Natural killer cell treated with Interleukin-12 subunit alpha and Interleukin-12 subunit beta and Interleukin-15 and Interleukin-18, amount 100 ng/mL, for 72 hours (primary cell): ENCODE results near the gene PTPRG. TPM values are rescaled to one million over a fixed set of nuclear protein-coding genes. Genes with fewer than 3 reads are reported as not detected.
"Not testable (repeated sequence)": the region's sequence is repeated elsewhere in the genome, so short reads cannot be mapped to it uniquely, and the experiment has no call there.

ENCODE experiments used
- ATAC-seq, 2 donors: fragments of 150-1000 bp; cut with Tn5 transposase in 1 of 2; sonication (Bioruptor Pico), chemical (Tn5 transposase) in 1 of 2; 2 replicates each; pipeline ENCODE4 v1.10.0; 2021
- DNase-seq: peaks from one replicate; pipeline ENCODE4 v3.0.0; 2022; ENCODE audit warnings: low spot score
- H3K27ac Mint-ChIP-seq, 2 donors: 1 replicate in 1 of 2; 2 replicates in 1 of 2; pipeline ENCODE4 v1.8.0; 2022; ENCODE audit warnings: mixed read lengths in 2 of 2, mild to moderate bottlenecking in 1 of 2, moderate library complexity in 1 of 2
- H3K27me3 Mint-ChIP-seq, 2 donors: 1 replicate in 1 of 2; 2 replicates in 1 of 2; pipeline ENCODE4 v1.8.0; 2022; ENCODE audit warnings: mixed read lengths in 2 of 2
- H3K36me3 Mint-ChIP-seq: one replicate; pipeline ENCODE4 v1.8.0; 2022; ENCODE audit warnings: mixed read lengths
- H3K4me1 Mint-ChIP-seq, 2 donors: 1 replicate in 1 of 2; 2 replicates in 1 of 2; pipeline ENCODE4 v1.8.0; 2022; ENCODE audit warnings: low read depth in 2 of 2, mixed read lengths in 2 of 2, mild to moderate bottlenecking in 1 of 2
- H3K4me3 Mint-ChIP-seq: one replicate; pipeline ENCODE4 v1.8.0; 2022; ENCODE audit warnings: mixed read lengths
- H3K9me3 Mint-ChIP-seq: 2 replicates; pipeline ENCODE4 v1.8.0; 2022; ENCODE audit warnings: mixed read lengths
- total RNA-seq, 2 donors: library from RNA; stranded (reverse); gene quantifications; one replicate each; pipeline ENCODE4 v1.2.3, GENCODE V29; 2022

Gene PTPRG
- total RNA-seq, 2 donors from 2014 or later, result 0.33 to 0.93 TPM

DNA sequence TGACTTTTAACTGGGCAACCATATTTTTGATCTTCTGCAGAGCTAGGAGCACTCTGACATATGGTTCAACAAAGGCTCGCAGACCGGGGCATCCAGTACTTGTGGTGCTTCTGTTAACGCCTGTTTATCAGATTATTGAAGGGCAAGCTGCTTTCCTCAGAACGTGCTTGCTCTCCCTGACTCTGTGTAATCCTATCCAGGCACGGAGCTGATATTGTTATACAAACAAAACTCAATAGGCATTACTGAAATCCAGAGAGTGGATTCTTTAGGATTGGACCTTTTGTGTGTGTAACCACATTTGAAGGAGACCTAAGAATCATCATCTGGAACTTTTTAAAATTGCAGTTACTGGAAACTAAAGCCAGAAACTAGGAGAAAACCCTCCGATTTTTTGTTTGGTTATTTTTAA is 246.5 kb downstream of the PTPRG start:
- Mint-ChIP-seq H3K4me3 (no peak overlapping the region), H3K27ac (no peak overlapping the region), H3K9me3 (peaks cover 3% of the 10 kb centered on the region), H3K27me3 (no peaks in the 10 kb centered on the region), H3K4me1 (peaks cover 0 to 4% of the 10 kb centered on the region in 2 donors), H3K36me3 (no peaks in the 10 kb centered on the region)
- DNase-seq (no peak), ATAC-seq (no peak)

- Mint-ChIP-seq H3K27ac (no peak overlapping the region), H3K4me3 (no peak overlapping the region), H3K27me3 (no peaks in the 10 kb centered on the region), H3K36me3 (no peaks in the 10 kb centered on the region), H3K4me1 (peaks cover 0 to 4% of the 10 kb centered on the region in 2 donors), H3K9me3 (peaks cover 3% of the 10 kb centered on the region)
- DNase-seq, result no peak
- ATAC-seq, result no peak
Observed at GRCh38 chr3:61808526-61808925, 247.2 kb downstream of the PTPRG start.

GRCh38 chr3:61808999-61809398 is 247.6 kb downstream of the PTPRG start:
- DNase-seq (no peak), ATAC-seq (no peak)
- Mint-ChIP-seq H3K4me3 (no peak overlapping the region), H3K9me3 (peaks cover 3% of the 10 kb centered on the region), H3K27me3 (no peaks in the 10 kb centered on the region), H3K27ac (no peak overlapping the region), H3K4me1 (peaks cover 0 to 4% of the 10 kb centered on the region in 2 donors), H3K36me3 (no peaks in the 10 kb centered on the region)

DNA sequence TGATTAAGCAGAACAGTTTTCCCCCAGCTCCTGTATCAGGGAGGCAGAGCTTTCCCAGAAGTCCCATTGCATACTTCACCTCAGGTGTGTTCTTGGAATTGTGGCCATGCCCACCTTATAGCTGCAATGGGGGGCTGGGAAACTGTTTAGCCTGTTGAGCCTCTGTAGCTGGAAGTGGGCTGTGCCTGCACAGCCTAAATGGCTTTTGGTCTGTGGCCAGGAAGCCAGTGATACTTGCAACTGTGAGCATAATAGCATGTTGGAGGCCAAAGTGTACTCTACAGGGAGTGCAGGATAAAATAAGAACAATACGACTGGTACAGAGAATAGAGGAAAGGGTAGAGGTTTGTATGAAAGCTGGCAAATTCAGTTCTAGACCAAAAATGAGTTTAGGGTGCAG is 248.5 kb downstream of the PTPRG start:
- no peak for ATAC-seq
- no peak overlapping the region for H3K27ac Mint-ChIP-seq
- H3K4me1 Mint-ChIP-seq, result peaks cover 0 to 1% of the 10 kb centered on the region in 2 donors
- no peaks in the 10 kb centered on the region for H3K27me3 Mint-ChIP-seq
- H3K9me3 Mint-ChIP-seq, result peaks cover 3% of the 10 kb centered on the region
- H3K36me3 Mint-ChIP-seq, result no peaks in the 10 kb centered on the region
- DNase-seq, result no peak
- H3K4me3 Mint-ChIP-seq, result no peak overlapping the region

- Mint-ChIP-seq H3K4me1 (no peaks in the 10 kb centered on the region), H3K27ac (no peak overlapping the region), H3K9me3 (peaks cover 3% of the 10 kb centered on the region), H3K36me3 (no peaks in the 10 kb centered on the region), H3K27me3 (no peaks in the 10 kb centered on the region), H3K4me3 (no peak overlapping the region)
- DNase-seq, result no peak
- no peak for ATAC-seq
Observed at GRCh38 chr3:61810953-61811497, 249.7 kb downstream of the PTPRG start.

GRCh38 chr3:61811652-61812051 is 250.3 kb downstream of the PTPRG start:
- DNase-seq (no peak), ATAC-seq (no peak)
- H3K4me1 Mint-ChIP-seq, result no peaks in the 10 kb centered on the region
- no peaks in the 10 kb centered on the region for H3K36me3 Mint-ChIP-seq
- H3K27me3 Mint-ChIP-seq, result no peaks in the 10 kb centered on the region
- peaks cover 3% of the 10 kb centered on the region for H3K9me3 Mint-ChIP-seq
- no peak overlapping the region for H3K4me3 Mint-ChIP-seq
- H3K27ac Mint-ChIP-seq, result no peak overlapping the region

DNA sequence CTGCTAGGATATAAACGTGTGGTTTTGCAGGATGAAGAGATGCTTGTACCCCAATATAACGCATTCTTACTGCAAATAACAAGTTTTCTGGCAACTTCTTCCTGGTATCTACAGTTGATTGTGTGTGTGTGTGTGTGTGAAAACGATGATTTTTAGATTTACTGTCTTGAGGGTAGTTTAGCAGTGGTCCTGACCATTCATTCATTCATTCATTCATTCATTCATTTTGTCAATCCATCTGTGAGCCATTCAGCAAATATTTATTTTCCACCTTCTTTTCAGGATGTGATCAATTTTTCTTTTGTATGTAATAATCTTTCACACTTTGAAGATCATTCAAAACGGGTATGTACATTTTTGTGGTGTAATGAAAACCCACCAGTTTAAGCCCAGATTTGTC is 250.7 kb downstream of the PTPRG start:
- Mint-ChIP-seq H3K27ac (no peak overlapping the region), H3K36me3 (no peaks in the 10 kb centered on the region), H3K9me3 (peaks cover 3% of the 10 kb centered on the region), H3K4me1 (no peaks in the 10 kb centered on the region), H3K27me3 (no peaks in the 10 kb centered on the region), H3K4me3 (no peak overlapping the region)
- no peak for DNase-seq
- no peak for ATAC-seq

DNA sequence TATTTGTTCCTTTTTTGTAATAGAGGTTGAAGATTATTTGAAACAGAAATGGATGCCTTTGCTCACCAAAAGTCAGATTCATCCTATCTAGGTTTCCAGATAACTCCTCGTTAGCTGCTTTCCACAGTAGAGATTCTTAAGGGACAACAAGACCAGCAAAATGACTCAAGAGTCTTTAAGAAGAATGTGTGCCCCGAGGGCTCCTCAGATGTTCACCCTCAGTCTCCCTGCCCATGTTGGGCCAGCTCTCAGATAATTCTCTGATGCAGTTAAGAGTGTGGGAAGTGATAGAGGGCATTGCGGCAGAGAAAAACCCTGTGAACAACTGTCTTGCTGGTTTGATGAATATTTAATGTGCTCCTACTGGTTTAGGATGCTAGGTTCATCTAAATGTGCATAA is 251.1 kb downstream of the PTPRG start:
- Mint-ChIP-seq H3K4me3 (no peak overlapping the region), H3K27ac (no peak overlapping the region), H3K27me3 (no peaks in the 10 kb centered on the region)

DNA sequence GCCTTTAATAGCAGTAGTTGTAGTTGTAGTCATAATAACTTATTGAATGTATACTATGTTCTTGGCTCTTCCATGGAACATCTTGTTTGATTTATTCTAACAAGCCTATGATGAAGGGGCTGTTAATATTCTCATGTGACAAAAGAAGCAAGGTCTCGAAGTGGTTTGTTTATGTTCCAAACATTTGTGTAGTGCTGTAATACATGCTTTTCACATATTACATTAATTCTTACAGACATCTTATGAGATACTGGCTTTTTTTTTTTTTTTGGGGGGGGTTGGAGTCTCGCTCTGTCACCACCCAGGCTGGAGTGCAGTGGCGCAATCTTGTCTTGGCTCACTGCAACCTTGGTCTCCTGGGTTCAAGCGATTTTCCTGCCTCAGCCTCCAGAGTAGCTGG is 252.3 kb downstream of the PTPRG start:
- ATAC-seq (no peak), DNase-seq (no peak)
- Mint-ChIP-seq H3K9me3 (peaks cover 3% of the 10 kb centered on the region), H3K36me3 (no peaks in the 10 kb centered on the region), H3K4me1 (no peaks in the 10 kb centered on the region), H3K27ac (no peak overlapping the region), H3K4me3 (no peak overlapping the region), H3K27me3 (no peaks in the 10 kb centered on the region)

More for the DNA sequence above, 251.1 kb downstream of the PTPRG start:
- no peaks in the 10 kb centered on the region for H3K4me1 Mint-ChIP-seq
- ATAC-seq, result no peak
- DNase-seq, result no peak
- H3K9me3 Mint-ChIP-seq, result peaks cover 3% of the 10 kb centered on the region
- H3K36me3 Mint-ChIP-seq, result no peaks in the 10 kb centered on the region

DNA sequence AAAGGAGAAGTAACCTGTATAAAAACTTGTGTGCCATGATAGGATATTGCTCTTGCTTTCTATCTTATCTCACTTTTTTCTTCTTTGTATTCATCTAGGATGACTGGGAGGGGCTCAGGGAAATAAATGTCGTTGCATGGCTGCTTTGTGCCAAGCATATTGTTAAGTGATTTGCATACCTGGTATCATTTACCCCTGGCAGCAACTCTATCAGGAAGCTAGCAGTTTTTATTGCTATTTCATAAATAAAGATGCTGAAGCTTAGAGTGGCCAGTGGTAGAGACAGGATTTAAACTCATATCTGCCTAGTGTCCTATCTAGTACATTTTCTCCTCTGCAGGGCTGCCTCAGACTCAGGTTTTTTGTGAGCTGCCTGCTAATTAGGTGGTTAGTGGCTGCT is 253.3 kb downstream of the PTPRG start:
- H3K27ac Mint-ChIP-seq, result no peak overlapping the region
- H3K9me3 Mint-ChIP-seq, result peaks cover 3% of the 10 kb centered on the region
- no peaks in the 10 kb centered on the region for H3K27me3 Mint-ChIP-seq
- DNase-seq (no peak), ATAC-seq (no peak)
- H3K36me3 Mint-ChIP-seq, result no peaks in the 10 kb centered on the region
- H3K4me1 Mint-ChIP-seq, result no peaks in the 10 kb centered on the region
- H3K4me3 Mint-ChIP-seq, result no peak overlapping the region

DNA sequence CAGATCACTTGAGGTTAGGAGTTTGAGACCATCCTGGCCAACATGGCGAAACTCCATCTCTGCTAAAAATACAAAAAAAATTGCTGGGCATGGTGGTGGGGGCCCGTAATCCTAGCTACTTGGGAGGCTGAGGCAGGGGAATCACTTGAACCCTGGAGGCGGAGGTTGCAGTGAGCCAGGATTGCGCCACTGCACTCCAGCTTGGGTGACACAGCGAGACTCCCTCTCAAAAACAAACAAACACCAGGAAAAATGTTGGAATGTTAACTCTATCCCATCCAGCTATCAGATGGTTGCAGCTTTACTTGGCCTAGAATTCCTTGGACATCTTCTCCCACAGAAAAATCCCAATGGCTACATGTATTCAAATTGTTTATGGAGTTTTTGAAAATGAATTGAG is 254.9 kb downstream of the PTPRG start:
- H3K36me3 Mint-ChIP-seq, H3K27ac Mint-ChIP-seq, H3K27me3 Mint-ChIP-seq, H3K4me1 Mint-ChIP-seq, H3K9me3 Mint-ChIP-seq, DNase-seq, H3K4me3 Mint-ChIP-seq, ATAC-seq: not testable (repeated sequence)

GRCh38 chr3:61819861-61820260 is 258.5 kb downstream of the PTPRG start:
- no peak for ATAC-seq
- Mint-ChIP-seq H3K36me3 (no peaks in the 10 kb centered on the region), H3K27ac (no peak overlapping the region), H3K4me3 (no peak overlapping the region), H3K4me1 (no peaks in the 10 kb centered on the region), H3K9me3 (no peaks in the 10 kb centered on the region), H3K27me3 (no peaks in the 10 kb centered on the region)
- no peak for DNase-seq

DNA sequence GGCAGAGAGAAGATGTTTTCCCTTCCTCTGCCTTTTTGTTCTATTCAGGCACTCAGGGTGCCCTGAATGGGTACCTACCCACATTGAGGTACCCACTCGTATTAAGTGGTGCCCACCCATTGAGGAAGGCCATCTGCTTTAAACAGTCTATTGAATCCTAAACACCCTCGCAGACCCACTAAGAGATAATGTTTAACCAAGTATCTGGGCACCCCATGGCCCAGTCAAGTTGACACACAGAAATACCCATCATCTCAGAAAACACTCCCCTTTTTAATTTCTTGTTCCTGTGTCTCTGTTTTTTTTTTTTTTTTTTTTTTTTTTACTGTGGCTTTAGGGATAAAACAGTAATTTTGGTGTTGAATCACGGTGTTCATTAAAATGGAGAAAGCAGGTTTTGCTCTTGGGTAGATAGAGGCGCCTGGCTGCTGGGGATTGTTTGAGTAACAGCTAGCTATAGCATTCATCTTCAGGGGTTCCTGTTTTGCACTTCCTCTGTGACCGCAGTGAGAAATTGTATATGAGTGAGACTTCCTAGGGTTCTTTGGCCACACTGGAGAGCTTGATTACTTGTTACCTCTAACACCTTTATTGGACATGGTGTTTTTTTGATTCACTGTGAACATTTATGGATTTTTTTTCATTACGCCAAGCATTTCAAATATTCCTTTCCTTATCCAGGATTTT is 259.1 kb downstream of the PTPRG start:
- ATAC-seq, result peak in 1 of 2 donors; percentile 65

DNA sequence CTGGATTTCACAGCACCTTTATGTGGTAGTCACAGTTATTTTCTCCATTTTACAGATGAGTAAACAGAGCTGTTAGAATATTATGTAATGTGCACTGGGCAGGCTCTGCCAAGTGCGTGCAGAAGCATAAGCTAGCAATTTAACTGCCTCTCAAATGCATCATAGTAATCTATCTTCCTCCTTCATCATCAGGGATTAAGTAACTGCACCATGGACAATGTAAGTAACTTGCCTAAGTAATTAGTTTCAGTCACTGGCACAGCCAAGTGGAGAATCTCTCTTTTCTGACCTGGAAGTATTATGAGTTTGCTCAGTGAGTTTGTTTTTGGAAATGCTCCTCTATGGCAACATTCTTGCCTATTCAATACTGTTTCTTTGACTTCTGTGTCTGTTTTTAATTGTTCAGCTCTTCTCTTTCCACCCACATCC is 260.5 kb downstream of the PTPRG start:
- Mint-ChIP-seq H3K9me3 (no peaks in the 10 kb centered on the region), H3K36me3 (no peaks in the 10 kb centered on the region), H3K27me3 (peaks cover 0 to 3% of the 10 kb centered on the region in 2 donors), H3K27ac (no peak overlapping the region), H3K4me3 (no peak overlapping the region), H3K4me1 (no peaks in the 10 kb centered on the region)
- DNase-seq (no peak), ATAC-seq (no peak)

More for the DNA sequence above, 259.1 kb downstream of the PTPRG start:
- H3K36me3 Mint-ChIP-seq, result no peaks in the 10 kb centered on the region
- H3K27ac Mint-ChIP-seq, result no peak overlapping the region
- H3K9me3 Mint-ChIP-seq, result no peaks in the 10 kb centered on the region
- no peak overlapping the region for H3K4me3 Mint-ChIP-seq
- no peaks in the 10 kb centered on the region for H3K4me1 Mint-ChIP-seq
- DNase-seq, result no peak
- no peaks in the 10 kb centered on the region for H3K27me3 Mint-ChIP-seq

DNA sequence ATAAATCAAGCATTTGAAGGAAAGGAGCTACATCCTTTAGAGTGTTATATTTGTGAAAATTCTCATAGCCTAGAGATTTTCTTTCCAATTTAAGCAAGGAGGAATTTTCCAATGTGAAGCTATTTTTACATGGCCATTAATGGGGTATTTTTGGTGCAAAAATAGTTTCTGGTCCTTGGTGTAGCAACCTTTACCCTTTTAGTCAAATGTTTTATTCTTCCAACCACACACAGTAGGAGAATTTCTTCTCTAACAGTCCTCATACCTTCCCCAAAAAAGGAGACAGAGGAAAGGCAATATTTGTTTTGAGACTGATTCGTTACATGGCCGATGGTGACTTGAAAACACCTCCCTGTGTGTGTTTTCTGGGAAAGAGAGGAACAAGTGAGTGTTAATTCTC is 261.2 kb downstream of the PTPRG start:
- no peaks in the 10 kb centered on the region for H3K9me3 Mint-ChIP-seq
- H3K36me3 Mint-ChIP-seq, result no peaks in the 10 kb centered on the region
- no peak overlapping the region for H3K4me3 Mint-ChIP-seq
- DNase-seq, result no peak
- H3K4me1 Mint-ChIP-seq, result no peaks in the 10 kb centered on the region
- no peak overlapping the region for H3K27ac Mint-ChIP-seq
- ATAC-seq, result no peak
- peaks cover 0 to 5% of the 10 kb centered on the region in 2 donors for H3K27me3 Mint-ChIP-seq
